CD4-positive, alpha-beta T cell (primary cell): ENCODE results near the gene C19orf47. TPM values are rescaled to one million over a fixed set of nuclear protein-coding genes. Genes with fewer than 3 reads are reported as not detected.

ENCODE experiments used
- ATAC-seq: fragments of 200-7000 bp; cut with Tn5 transposase; one replicate; pipeline ENCODE4 v1.10.0; 2022; ENCODE audit warnings: mild to moderate bottlenecking; ENCODE audit not compliant: poor library complexity
- CTCF ChIA-PET: fragments of 350-600 bp; sonication (Branson Sonifier 250); formaldehyde crosslinking; loops from one replicate; lab custom pipeline; 2021; ENCODE audit warnings: antibody characterized with exemption, inconsistent platforms; lab: Charles Lee
- POLR2A ChIA-PET: fragments of 350-600 bp; sonication (Branson Sonifier 250); formaldehyde crosslinking; loops from one replicate; lab custom pipeline; 2021; ENCODE audit warnings: antibody characterized with exemption, inconsistent platforms; lab: Charles Lee
- DNase-seq, 14 experiments: peaks; one replicate each; pipeline ENCODE4 v3.0.0-alpha.2; 2013 to 2020; ENCODE audit warnings: mixed read lengths in 2 of 14
- H3K27ac ChIP-seq, 2 donors: one replicate each; pipeline versions ENCODE4 v1.5.1 to v1.7.0; 2013; ENCODE audit warnings: low read length in 2 of 2, low read depth in 1 of 2, mild to moderate bottlenecking in 1 of 2
- H3K27me3 ChIP-seq, 2 experiments: 1 replicate in 1 of 2; 2 replicates in 1 of 2; pipeline versions ENCODE4 v1.6.1 to v1.7.0; 2013; ENCODE audit warnings: low read length in 2 of 2, control low read depth in 1 of 2, mild to moderate bottlenecking in 1 of 2, moderate library complexity in 1 of 2; ENCODE audit not compliant: insufficient read depth in 2 of 2, control insufficient read depth in 1 of 2
- H3K36me3 ChIP-seq: one replicate; pipeline ENCODE4 v1.6.1; 2013; ENCODE audit warnings: low read length, control low read depth; ENCODE audit not compliant: insufficient read depth
- H3K4me1 ChIP-seq: one replicate; pipeline ENCODE4 v1.6.1; 2013; ENCODE audit warnings: low read length, control low read depth; ENCODE audit not compliant: insufficient read depth
- H3K4me3 ChIP-seq: one replicate; pipeline ENCODE4 v1.5.1; 2013; ENCODE audit warnings: mild to moderate bottlenecking, low read length, moderate library complexity
- H3K9me3 ChIP-seq, 2 experiments: 1 replicate in 1 of 2; 2 replicates in 1 of 2; pipeline versions ENCODE4 v1.6.1 to v1.7.0; 2013; ENCODE audit warnings: low read length in 2 of 2, mild to moderate bottlenecking in 2 of 2, control low read depth in 1 of 2, moderate library complexity in 1 of 2; ENCODE audit not compliant: control insufficient read depth in 1 of 2, insufficient read depth in 1 of 2
- H3K27ac Mint-ChIP-seq: one replicate; pipeline ENCODE4 v1.8.0; 2020; ENCODE audit warnings: mixed read lengths
- H3K27me3 Mint-ChIP-seq: one replicate; pipeline ENCODE4 v1.8.0; 2021; ENCODE audit warnings: mixed read lengths
- H3K36me3 Mint-ChIP-seq: one replicate; pipeline ENCODE4 v1.8.0; 2021; ENCODE audit warnings: low read depth, mixed read lengths
- H3K4me1 Mint-ChIP-seq: one replicate; pipeline ENCODE4 v1.8.0; 2021; ENCODE audit warnings: low read depth, mixed read lengths
- H3K4me3 Mint-ChIP-seq: one replicate; pipeline ENCODE4 v1.8.0; 2020; ENCODE audit warnings: mild to moderate bottlenecking, mixed read lengths
- H3K9me3 Mint-ChIP-seq: one replicate; pipeline ENCODE4 v1.8.0; 2020; ENCODE audit warnings: mixed read lengths
- CTCF ChIP-seq: fragments of 200-600 bp; IDR thresholded peaks from one replicate; pipeline ENCODE4 v1.8.0; 2022; ENCODE audit warnings: antibody characterized with exemption, mild to moderate bottlenecking
- intact Hi-C, 2 experiments: fragments of 100-400 bp; cut with DNase I in 1 of 2; cut with micrococcal nuclease in 1 of 2; formaldehyde crosslinking; loops; one replicate each; pipeline versions ENCODE4 v1.15.1 to v1.9.0; 2023 to 2025; cut with DNase I, micrococcal nuclease
- total RNA-seq, 174 experiments: library from RNA in 2 of 174; stranded (reverse) in 2 of 174; gene quantifications; one replicate each; pipeline ENCODE4 v1.2.3 and lab custom pipeline; 2021 to 2026

Gene C19orf47
- total RNA-seq, 2 experiments from 2014 or later = 10.1 to 11.2 TPM

GRCh38 chr19:40379446-40380198 is 31.4 kb upstream of the C19orf47 start:
- no peak for TF ChIP-seq CTCF
- Histone ChIP-seq H3K27me3 (no peaks in the 10 kb centered on the region), H3K4me3 (no peak overlapping the region), H3K36me3 (peaks cover 6% of the 10 kb centered on the region), H3K4me1 (peaks cover 2% of the 10 kb centered on the region), H3K9me3 (no peaks in the 10 kb centered on the region), H3K27ac (no peak overlapping the region)
- no peaks in the 10 kb centered on the region for H3K9me3 Mint-ChIP-seq
- ATAC-seq (no peak), DNase-seq (no peak)
- CTCF ChIA-PET = no interaction called here
- intact Hi-C loops = loop anchor here in 1 of 2 experiments (5.0 kb wide), 1 partner anchor 62 kb away; no protein-coding TSS in a partner anchor
- H3K4me1 Mint-ChIP-seq = peaks cover 3% of the 10 kb centered on the region
- POLR2A ChIA-PET = no interaction called here
- H3K36me3 Mint-ChIP-seq = peaks cover 18% of the 10 kb centered on the region
- no peak overlapping the region for H3K4me3 Mint-ChIP-seq
- H3K27me3 Mint-ChIP-seq = no peaks in the 10 kb centered on the region
- H3K27ac Mint-ChIP-seq = no peak overlapping the region

GRCh38 chr19:40378509-40378908 is 30.3 kb upstream of the C19orf47 start:
- no peaks in the 10 kb centered on the region for H3K27me3 Mint-ChIP-seq
- DNase-seq (no peak), ATAC-seq (no peak)
- no peak for TF ChIP-seq CTCF
- no peak overlapping the region for H3K27ac Mint-ChIP-seq
- H3K4me1 ChIP-seq = peaks cover 4% of the 10 kb centered on the region
- no peak overlapping the region for H3K27ac ChIP-seq
- intact Hi-C loops = loop anchor here in 1 of 2 experiments (5.0 kb wide), 1 partner anchor 61 kb away; no protein-coding TSS in a partner anchor
- H3K4me3 Mint-ChIP-seq = no peak overlapping the region
- no peaks in the 10 kb centered on the region for H3K9me3 Mint-ChIP-seq
- ChIA-PET POLR2A (no interaction called here), CTCF (no interaction called here)
- peaks cover 12% of the 10 kb centered on the region for H3K36me3 ChIP-seq
- H3K4me1 Mint-ChIP-seq = peaks cover 9% of the 10 kb centered on the region
- H3K27me3 ChIP-seq = no peaks in the 10 kb centered on the region
- H3K36me3 Mint-ChIP-seq = peaks cover 22% of the 10 kb centered on the region
- no peak overlapping the region for H3K4me3 ChIP-seq
- no peaks in the 10 kb centered on the region for H3K9me3 ChIP-seq

- Mint-ChIP-seq H3K27ac (no peak overlapping the region), H3K27me3 (no peaks in the 10 kb centered on the region), H3K36me3 (peaks cover 25% of the 10 kb centered on the region), H3K4me1 (peaks cover 9% of the 10 kb centered on the region), H3K4me3 (no peak overlapping the region), H3K9me3 (no peaks in the 10 kb centered on the region)
- POLR2A ChIA-PET = no interaction called here
- ATAC-seq = no peak
- CTCF ChIA-PET = no interaction called here
- Histone ChIP-seq H3K36me3 (peaks cover 14% of the 10 kb centered on the region), H3K9me3 (no peaks in the 10 kb centered on the region), H3K4me3 (no peak overlapping the region), H3K27ac (no peak overlapping the region), H3K4me1 (peaks cover 4% of the 10 kb centered on the region), H3K27me3 (no peaks in the 10 kb centered on the region)
- no peak for TF ChIP-seq CTCF
- intact Hi-C loops = loop anchor here in 1 of 2 experiments (5.0 kb wide), 1 partner anchor 61 kb away; no protein-coding TSS in a partner anchor
- no peak for DNase-seq
Measured at GRCh38 chr19:40377876-40378385, 29.7 kb upstream of the C19orf47 start.
